GM12875 (cell line): ENCODE measurements around the gene FBN1.

ENCODE experiments used
- H3K4me3 ChIP-seq: one replicate; pipeline ENCODE4 v1.5.1; 2011; ENCODE audit warnings: low read depth, low read length, control low read depth
- CTCF ChIP-seq: IDR thresholded peaks from 2 replicates; pipeline ENCODE4 v1.5.1; 2011; ENCODE audit warnings: low read depth, mild to moderate bottlenecking, control low read depth, inconsistent platforms, low read length, moderate library complexity, borderline replicate concordance; ENCODE audit not compliant: insufficient read depth

FBN1 gene

GRCh38 chr15:48447058-48447457, 198.5 kb downstream of the FBN1 start:
- no peak for TF ChIP-seq CTCF
- H3K4me3 ChIP-seq: no peak overlapping the region

GRCh38 chr15:48442011-48442410, 203.5 kb downstream of the FBN1 start:
- no peak for TF ChIP-seq CTCF
- no peak overlapping the region for H3K4me3 ChIP-seq

GRCh38 chr15:48440084-48440483, 205.4 kb downstream of the FBN1 start:
- H3K4me3 ChIP-seq: no peak overlapping the region
- no peak for TF ChIP-seq CTCF

GRCh38 chr15:48437178-48437577, 208.3 kb downstream of the FBN1 start:
- no peak overlapping the region for H3K4me3 ChIP-seq
- TF ChIP-seq CTCF: no peak

GRCh38 chr15:48435321-48435720, 210.2 kb downstream of the FBN1 start:
- TF ChIP-seq CTCF: no peak
- H3K4me3 ChIP-seq: no peak overlapping the region

- TF ChIP-seq CTCF: no peak
- no peak overlapping the region for H3K4me3 ChIP-seq
Observed at GRCh38 chr15:48433226-48433886, 212.2 kb downstream of the FBN1 start.

- H3K4me3 ChIP-seq: no peak overlapping the region
- no peak for TF ChIP-seq CTCF
Observed at GRCh38 chr15:48432688-48433087, 212.8 kb downstream of the FBN1 start.
